GM12864 (cell line): ENCODE data around the gene CPA4.

Experiments used
- DNase-seq: peaks from one replicate; pipeline ENCODE4 v3.0.0-alpha.2; 2011; ENCODE audit warnings: low read depth
- H3K4me3 ChIP-seq: 2 replicates; pipeline ENCODE4 v1.5.1; 2011; ENCODE audit warnings: mild to moderate bottlenecking, low read depth, low read length, control low read depth
- TF ChIP-seq, protein P1 (sequence below): IDR thresholded peaks from 2 replicates; pipeline ENCODE4 v1.5.1; 2011; ENCODE audit warnings: low read depth, mild to moderate bottlenecking, moderate library complexity, low read length, control low read depth, inconsistent platforms; ENCODE audit errors: missing control alignments

CPA4 gene

GRCh38 chr7:130345136-130345535, 52.2 kb downstream of the CPA4 start:
- no peak for DNase-seq
- no peak overlapping the region for H3K4me3 ChIP-seq
- TF ChIP-seq, protein P1, sequence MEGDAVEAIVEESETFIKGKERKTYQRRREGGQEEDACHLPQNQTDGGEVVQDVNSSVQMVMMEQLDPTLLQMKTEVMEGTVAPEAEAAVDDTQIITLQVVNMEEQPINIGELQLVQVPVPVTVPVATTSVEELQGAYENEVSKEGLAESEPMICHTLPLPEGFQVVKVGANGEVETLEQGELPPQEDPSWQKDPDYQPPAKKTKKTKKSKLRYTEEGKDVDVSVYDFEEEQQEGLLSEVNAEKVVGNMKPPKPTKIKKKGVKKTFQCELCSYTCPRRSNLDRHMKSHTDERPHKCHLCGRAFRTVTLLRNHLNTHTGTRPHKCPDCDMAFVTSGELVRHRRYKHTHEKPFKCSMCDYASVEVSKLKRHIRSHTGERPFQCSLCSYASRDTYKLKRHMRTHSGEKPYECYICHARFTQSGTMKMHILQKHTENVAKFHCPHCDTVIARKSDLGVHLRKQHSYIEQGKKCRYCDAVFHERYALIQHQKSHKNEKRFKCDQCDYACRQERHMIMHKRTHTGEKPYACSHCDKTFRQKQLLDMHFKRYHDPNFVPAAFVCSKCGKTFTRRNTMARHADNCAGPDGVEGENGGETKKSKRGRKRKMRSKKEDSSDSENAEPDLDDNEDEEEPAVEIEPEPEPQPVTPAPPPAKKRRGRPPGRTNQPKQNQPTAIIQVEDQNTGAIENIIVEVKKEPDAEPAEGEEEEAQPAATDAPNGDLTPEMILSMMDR, result no peak

GRCh38 chr7:130345725-130346124, 52.8 kb downstream of the CPA4 start:
- DNase-seq, result no peak
- H3K4me3 ChIP-seq, result no peak overlapping the region
- TF ChIP-seq, protein P1, result no peak

DNA sequence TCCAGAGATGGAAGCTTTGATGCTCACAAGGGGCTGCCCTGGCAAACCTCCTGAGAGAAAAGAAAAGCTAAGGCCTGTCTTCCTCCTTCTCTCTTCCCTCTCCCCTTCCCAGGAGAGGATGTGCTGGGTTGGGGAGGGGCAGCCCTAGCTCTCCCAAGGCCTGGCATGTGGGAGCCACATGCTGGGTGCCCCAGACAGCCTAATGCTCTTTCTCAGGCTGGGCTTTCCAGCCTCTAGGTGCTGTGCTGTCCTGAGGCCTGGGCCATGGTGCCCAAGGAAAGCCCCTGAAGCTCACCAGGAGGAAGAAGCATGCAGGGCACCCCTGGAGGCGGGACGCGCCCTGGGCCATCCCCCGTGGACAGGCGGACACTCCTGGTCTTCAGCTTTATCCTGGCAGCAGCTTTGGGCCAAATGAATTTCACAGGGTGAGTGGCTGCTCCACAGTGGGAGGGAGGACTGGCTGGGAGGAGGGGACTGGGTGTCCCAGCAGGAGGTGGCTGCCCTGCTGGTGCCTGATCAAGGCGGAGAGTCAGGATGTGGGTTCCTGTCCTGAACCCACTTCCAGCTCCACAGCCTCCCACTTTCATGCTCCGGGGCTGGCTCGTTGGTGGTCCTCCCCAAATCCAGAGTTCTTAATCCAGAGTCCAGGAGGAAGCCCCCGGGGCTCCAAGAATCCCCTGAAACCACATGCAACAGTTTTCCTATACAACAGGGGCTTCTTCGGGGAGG, 53.4 kb downstream of the CPA4 start:
- TF ChIP-seq, protein P1, result no peak
- no peak overlapping the region for H3K4me3 ChIP-seq
- no peak for DNase-seq

GRCh38 chr7:130346941-130347340, 54.0 kb downstream of the CPA4 start:
- no peak overlapping the region for H3K4me3 ChIP-seq
- TF ChIP-seq, protein P1, result no peak
- no peak for DNase-seq

DNA sequence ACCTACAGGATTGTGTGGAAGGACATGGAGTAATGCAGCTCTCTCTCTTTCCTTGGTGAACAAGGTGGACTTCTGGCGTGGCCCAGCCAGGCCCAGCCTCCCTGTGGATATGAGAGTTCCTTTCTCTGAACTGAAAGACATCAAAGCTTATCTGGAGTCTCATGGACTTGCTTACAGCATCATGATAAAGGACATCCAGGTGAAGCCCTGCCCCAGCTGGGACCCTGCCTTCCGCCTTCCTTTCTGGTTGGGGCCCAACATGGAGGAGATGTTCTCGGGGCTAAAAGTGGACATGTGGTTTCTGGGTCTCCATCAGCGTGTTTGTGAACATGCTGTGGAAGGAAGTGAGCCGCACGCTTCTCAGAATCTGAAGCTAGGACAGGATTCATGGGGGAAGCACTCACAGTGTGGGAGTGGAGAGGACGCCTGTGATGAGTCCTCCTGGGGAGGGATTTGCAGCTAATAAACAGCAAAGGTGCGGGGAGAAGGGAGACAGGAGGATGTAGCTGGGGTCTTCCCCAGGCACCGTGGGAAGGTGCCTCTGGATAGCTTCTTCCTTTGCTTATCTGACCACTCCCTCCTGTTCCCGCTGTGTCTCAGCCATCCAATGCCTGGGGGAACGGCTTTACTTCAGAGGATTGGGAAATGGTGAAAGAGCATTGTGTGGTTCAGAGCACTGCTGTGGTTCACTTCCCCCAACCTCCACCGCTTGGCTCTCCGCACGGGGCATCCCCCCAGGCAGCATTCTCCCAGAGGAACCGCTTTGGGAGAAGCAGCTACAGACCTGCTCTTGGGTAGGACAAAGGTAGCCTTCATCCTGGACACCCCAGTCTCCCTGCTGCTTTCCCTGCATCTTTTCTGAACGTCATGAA, 57.2 kb downstream of the CPA4 start:
- TF ChIP-seq, protein P1, result no peak
- DNase-seq, result no peak
- H3K4me3 ChIP-seq, result no peak overlapping the region

DNA sequence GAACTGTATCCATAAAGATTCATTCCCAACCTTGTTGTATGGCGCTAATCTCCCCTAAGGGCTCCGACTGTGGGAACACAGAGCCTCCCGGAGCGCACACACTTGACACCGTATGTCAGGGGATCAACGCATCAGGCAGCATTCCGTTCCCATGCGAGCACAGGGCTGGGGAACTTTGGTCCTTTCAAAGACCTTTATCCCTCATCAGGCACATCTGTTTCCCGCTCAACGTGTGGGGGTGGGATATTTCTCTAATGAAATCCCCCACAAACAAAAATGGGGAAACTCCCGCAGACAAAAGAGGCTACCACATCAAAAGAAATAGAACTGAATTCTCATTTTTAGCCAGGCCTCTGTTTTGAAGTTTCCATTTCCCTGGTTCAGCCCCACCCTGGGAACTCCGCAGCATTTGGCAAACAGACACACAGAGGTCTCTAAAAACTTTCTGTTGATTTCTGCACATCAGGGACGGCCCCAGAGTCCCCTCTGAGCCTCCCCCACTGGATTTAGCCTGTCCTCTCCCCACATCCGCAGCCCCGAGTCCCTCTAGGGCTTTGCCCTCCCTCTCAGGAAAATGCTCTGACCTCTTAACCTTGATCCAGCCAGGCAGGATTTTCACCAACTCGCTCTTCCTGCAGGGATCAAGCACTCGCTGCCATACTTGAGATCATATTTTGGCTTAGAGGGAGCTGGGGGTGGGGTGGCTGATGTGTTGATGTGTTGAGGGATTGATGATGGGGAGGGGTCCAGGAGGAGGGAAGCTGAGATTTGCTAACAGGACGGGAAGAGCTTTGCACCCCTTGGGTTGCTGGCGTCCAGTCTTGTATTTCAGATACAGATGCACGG, 58.2 kb downstream of the CPA4 start:
- no peak overlapping the region for H3K4me3 ChIP-seq
- peak; percentile 35 for DNase-seq
- TF ChIP-seq, protein P1, result no peak
